Fibroblast of mammary gland (primary cell): Measurements from ENCODE around the gene RASGRP3.
"Not testable (repeated sequence)": the region's sequence is repeated elsewhere in the genome, so short reads cannot be mapped to it uniquely, and the experiment has no call there.

ENCODE experiments used
- DNase-seq: peaks from one replicate; pipeline ENCODE4 v3.0.0-alpha.2; 2010; ENCODE audit warnings: low read depth
- H3K4me3 ChIP-seq: 2 replicates; pipeline ENCODE4 v1.5.1; 2011; ENCODE audit warnings: low read depth, mild to moderate bottlenecking, low read length, moderate library complexity; ENCODE audit not compliant: control insufficient read depth
- CTCF ChIP-seq: conservative IDR thresholded peaks from 2 replicates; pipeline ENCODE4 v1.5.1; 2011; ENCODE audit warnings: low read depth, low read length, inconsistent platforms; ENCODE audit not compliant: control insufficient read depth, insufficient read depth

RASGRP3 gene

DNA sequence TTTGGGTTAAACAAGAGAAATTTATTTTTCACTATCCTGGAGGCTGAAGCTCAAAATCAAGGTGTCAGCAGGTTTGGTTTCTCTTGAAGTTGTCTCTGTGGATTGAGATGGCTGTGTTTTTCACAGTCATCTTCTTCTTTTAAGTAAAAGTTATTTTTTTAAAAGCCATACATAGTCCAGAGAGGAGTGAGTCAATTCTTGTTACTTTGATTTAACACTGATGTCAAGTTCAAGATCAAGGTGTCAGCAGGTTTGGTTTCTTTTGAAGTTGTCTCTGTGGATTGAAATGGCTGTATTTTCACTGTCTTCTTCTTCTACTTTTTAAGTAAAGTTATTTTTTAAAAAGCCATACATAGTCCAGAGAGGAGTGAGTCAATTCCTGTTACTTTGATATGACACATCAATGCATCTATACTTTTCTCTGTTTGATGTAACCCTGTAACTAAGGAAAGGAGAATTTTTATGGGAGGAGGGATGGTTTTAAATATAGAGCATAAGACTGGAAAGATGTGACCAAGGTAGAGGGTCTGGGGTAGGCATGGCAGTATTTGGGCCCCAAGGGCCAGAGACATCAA is 22.5 kb upstream of the RASGRP3 start:
- no peak for TF ChIP-seq CTCF
- no peak overlapping the region for H3K4me3 ChIP-seq
- no peak for DNase-seq

GRCh38 chr2:33457556-33458247 is 18.7 kb upstream of the RASGRP3 start:
- no peak for TF ChIP-seq CTCF
- no peak for DNase-seq
- no peak overlapping the region for H3K4me3 ChIP-seq

DNA sequence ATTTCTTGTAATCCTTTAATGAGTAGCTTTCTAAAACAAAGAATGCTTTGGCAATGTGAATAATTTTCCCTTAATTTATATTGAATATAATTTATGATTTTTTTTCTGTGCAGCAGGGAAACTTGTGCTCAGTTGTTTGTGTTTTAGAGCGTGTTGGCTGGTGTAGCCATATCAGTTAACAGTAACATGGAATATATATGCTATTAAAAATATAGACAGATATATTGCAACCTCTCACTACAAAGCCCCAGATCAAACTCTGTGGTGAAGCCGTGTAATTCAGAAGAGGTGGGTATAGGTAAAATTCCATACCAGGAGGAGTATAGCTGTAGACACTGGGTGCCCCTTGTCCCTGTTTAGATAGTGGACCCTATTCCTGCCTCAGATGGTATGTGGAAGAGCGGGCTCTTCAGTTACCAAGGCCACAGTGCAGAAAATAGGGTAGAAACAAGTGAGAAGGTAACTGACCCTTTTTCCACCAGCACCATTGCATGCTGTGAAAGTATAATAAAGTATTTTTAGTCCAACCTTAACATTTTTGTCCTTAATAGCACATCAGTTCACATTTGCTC is 18.1 kb upstream of the RASGRP3 start:
- no peak for DNase-seq
- no peak for TF ChIP-seq CTCF
- H3K4me3 ChIP-seq: no peak overlapping the region

DNA sequence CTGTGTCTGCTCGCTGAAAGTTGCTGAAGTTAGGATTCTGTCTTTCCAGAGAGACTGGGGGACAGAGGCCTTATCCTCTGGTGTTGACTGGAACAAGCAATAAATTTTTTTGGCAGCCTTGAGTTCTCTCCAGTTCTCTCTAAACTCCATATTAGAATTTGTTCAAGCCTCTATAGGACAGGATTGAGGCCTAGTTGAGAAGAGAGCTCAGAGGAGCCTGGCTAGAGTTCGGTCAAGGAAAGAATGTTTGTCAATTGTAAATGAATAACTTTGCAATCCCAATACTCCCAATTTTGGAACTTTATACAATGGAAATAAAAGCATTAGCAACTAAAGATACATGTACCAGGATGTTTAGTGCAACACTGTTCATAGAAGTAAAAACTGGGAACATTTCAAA is 16.7 kb upstream of the RASGRP3 start:
- no peak for TF ChIP-seq CTCF
- DNase-seq: no peak
- H3K4me3 ChIP-seq: no peak overlapping the region

DNA sequence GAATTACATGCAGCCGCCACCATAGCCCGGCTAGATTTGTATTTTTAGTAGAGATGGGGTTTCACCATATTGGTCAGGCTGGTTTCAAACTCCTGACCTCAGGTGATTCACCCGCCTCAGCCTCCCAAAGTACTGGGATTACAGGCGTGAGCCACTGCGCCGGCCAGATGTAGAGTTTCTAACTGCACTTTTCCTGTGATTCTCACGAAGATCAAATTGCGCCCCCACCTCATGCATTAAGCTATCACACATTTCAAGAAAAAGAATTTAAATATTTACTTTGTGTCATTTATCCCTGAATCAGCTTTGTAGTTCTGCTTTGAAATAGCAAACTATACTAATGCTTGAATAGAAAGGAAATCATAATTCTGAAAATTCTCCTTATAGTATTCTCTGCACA is 13.9 kb upstream of the RASGRP3 start:
- not testable (repeated sequence) for H3K4me3 ChIP-seq, DNase-seq

GRCh38 chr2:33467413-33467812 is 9.0 kb upstream of the RASGRP3 start:
- TF ChIP-seq CTCF: no peak
- H3K4me3 ChIP-seq: no peak overlapping the region
- no peak for DNase-seq

GRCh38 chr2:33469238-33469637 is 7.2 kb upstream of the RASGRP3 start:
- TF ChIP-seq CTCF: no peak
- no peak for DNase-seq
- H3K4me3 ChIP-seq: no peak overlapping the region
